Esophagus mucosa (tissue), 1 donor: ENCODE measurements around the gene PTGFRN. TPM values are rescaled to one million over a fixed set of nuclear protein-coding genes. Genes with fewer than 3 reads are reported as not detected.

Experiments
- ATAC-seq: fragments of 200-7000 bp; cut with Tn5 transposase; one replicate; pipeline ENCODE4 v1.9.1; 2020
- total RNA-seq: library from RNA; stranded (reverse); gene quantifications from one replicate; pipeline ENCODE4 v1.2.4, GENCODE V29; 2023
- donor health status: DM: yes; HTN: yes; CAD: no.

The PTGFRN gene
- total RNA-seq, 1 donor from 2014 or later, result 55.1 TPM

DNA sequence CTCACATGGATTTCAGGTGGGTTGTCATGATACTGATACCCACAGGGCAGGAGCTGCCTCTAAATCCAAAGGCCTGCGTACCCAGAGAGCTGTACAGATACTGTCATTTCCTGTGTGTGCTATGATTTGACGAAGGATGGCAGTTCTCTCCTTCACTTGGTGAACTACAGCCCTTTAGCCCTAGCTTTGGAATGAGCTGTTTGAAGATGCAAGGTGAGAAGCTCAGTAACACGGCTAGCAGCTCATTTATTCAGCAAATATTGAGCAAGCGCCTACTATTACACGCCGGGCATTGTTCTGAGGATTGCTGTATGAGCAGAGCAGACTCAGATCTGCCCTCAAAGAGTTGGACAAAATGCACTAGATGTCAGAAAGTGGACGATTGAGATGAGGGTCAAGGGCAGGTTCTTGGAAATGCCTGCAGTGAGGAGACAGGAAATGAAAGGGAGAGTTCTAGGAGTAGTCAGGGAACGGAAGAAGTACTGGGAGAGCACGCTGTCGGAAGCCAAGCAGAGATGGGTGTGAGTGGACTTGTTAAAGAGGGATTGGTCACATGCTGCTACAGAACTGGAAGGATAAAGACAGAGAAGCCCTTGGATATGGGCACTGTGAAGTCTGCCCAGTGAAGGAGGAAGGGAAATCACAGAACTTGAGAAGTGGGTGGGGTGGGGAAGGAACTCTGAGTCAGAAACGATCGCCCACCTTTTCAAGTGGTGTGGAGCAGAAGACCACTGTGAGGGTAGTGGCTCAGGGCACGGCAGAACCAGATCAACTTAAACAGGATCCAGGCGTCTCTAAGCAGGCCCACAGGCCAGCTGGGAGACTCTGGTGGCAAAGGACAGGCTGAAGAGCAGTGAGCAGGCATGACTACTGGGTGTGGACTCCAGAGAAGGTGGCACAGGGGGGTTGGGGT lies 7.1 kb downstream of the PTGFRN start:
- peak; percentile 49 for ATAC-seq

DNA sequence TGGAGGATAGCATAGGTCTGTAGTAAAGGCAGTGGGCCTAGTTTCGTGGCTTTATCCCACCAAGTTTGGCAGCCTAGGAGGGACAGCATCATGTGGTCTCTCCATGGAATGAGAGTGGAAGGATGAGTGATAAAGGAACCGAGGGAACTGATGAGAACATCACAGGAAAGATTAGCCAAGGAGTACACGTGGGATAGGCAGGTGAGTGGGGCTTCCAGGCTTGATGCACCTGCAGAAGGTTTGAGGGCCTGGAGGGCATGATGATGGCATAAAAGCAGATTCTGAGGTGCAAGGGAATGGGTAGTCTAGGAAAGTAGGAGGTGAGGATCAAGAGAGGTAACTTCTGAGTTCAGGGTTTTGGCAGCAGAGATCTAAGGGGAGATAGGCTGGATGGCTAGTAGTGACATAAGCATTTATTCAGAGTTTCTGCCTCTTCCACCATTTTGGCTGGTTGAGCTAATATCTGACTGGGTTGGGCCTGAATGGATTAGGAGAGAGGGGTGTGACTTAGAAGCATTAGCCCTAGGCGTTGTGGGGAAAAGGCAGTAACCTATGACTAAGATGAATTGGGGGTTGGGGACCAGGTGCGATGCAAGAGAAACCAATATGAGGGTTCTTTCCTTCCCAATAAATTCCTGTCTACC lies 9.1 kb downstream of the PTGFRN start:
- ATAC-seq, result peak; percentile 73

DNA sequence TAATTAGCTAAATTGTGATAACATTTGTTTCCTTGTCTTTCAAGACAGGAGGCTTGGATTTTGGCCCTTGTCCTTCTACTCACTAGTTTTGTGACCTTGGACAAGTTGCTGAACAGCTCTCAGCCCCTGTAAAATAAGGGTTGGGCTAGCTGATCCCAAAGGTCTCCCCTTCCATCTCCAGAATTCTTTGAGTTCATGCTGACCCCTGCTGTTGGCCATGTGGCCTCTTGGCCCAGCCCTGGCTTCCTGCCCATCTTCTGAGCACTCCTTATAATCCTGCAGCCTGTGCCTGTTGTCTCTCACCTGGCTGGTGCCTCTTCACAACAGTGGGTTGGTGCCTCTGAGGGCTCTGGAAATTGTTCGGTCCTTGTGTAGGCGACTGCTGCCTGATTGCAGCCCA lies 10.1 kb downstream of the PTGFRN start:
- ATAC-seq, result no peak

DNA sequence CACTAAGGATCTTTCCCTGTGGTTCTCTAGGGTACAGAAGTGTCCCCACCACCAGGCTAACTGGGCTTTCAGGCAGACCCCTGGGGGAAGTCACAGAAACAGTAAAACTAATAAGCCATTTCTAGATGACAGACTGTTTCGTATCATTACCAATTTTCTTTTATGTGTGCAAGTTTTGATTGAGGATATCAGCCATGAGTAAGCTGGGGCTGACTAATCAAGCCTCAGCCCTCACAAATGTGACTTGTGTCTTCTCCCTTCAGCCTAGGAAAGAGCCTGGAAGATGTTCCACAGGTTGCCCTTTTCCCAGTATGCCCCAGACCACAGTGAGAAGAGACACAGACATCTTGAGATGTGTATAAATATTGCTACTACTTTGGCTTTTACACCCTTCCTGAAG lies 10.5 kb downstream of the PTGFRN start:
- no peak for ATAC-seq

GRCh38 chr1:116921301-116921885 lies 11.7 kb downstream of the PTGFRN start:
- ATAC-seq, result no peak

DNA sequence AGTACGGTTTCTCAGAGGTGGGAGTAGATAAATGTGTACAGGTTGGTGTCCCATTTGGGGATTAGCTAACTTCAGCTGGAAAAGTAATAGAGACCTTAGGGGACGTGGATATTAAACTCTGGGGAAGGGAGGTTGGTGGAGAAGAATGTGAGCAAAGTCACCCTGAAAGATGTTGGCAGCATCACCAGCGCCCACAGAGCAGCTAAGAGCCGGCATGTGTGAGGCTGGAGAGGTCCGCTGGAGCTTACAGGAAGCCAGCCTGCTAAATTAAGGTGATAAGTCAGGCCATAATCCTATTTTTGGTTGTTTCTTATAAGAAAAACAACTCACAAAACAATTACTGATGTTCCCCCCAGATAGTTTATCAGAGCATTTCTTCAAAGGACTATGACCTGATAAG lies 12.2 kb downstream of the PTGFRN start:
- ATAC-seq, result no peak

- peak; percentile 81 for ATAC-seq
Observed at GRCh38 chr1:116923421-116923820, 13.7 kb downstream of the PTGFRN start.

- ATAC-seq, result no peak
Observed at GRCh38 chr1:116927049-116927798, 17.5 kb downstream of the PTGFRN start.

DNA sequence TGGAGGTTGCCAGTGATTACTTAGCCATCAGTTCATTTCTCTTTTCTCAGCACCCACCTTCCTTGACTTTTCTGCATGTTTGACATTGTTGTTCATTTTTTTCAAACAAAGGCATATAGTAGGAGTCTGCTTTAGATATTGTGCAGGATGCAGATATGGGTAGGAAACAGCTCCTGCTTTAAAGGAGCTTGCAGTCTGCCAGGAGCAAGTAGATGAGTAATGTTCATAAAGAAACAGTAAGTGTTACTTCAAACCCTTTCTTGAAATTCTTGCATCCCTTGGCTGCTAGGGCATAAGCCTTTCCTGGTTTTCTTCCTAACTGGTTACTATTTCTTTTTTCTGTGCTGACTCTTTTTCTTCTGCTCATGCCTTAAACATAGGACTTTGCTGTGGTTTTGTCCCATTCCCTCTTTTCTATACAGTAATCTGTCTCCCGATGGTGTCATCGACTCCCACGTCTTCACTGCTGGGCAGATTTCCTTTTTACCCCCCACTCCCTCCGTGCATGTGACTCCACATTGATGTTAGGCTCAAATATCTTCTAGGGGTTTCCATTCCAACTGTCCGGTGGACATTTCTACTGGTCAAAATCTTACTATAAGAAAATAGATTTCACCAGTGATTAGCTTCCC lies 20.4 kb downstream of the PTGFRN start:
- no peak for ATAC-seq

DNA sequence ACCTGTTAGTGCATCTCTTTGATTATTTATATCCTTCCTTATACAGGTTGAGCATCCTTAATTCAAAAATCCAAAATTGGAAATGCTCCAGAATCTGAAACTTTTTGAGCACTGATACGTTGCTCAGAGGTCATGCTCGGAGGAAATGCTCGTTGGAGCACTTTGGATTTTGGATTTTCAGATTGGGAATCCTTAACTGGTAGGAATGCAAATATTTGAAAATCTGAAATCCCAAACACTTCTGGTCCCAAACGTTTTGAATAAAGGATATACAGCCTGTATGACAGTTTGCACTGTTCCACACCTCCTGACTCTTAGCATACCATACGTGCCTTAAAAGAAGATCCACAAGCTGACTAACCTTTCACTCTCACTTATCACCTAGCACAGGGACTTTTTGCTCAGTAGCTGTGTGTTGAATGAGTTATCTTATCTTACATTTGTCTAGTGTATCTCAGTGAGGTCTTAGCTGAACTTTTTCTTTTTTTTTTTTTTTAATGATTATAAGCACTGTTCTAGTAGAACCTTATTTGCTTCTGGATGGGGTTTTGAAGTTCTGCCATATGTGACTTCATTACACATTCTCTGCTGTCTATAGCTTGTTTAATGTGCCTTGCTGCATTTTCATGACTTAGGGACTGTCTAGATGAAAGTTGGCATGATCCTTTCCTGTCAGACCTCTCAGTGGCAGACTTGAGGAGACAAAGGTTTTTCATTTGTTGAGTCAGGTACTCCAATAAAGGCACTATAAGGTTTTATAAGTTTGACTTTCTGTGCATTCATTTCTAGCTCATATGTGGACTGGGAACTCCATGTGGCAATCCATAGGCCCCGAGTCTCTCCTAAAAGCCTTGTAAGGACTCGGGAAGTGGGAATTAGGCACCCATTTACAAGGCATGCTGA lies 21.6 kb downstream of the PTGFRN start:
- no peak for ATAC-seq

DNA sequence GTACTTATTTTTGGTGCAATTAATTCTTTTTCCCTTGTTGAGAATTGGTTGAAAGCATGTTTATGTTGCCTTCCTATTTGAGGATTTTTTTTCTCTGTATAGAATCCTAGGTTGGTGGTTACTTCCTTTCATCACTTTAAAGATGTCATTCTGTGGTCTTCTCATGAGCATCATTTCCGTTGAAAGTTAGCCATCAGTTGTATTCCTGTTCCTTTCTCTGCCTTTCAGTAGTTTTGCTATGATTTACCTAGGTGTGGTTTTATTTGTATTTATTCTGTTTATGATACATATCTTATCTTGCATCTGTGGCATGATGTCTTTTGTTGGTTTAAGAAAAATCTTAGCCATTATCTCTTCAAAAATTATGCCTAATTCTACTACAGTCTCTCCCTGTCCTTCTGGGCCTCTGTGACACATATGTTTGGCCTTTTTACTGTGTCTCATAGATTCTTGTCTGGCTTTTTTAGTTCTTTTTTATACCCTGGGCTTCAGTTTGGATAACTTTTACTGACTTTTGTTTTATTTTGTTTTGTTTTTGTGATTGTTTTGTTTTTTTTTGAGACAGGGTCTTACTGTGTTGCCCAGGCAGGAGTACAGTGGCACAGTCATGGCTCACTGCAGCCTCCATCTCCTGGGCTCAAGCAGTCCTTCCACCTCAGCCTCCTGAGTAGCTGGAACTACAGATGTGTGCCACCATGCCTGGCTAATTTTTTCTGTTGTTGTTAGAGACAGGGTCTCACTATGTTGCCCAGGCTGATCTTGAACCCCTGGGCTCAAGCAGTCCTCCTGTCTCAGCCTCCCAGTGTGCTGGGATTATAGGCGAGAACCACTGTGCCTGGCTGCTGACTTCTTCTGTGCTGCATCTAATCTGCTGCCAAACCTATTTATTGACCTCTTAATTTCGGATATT lies 24.1 kb downstream of the PTGFRN start:
- ATAC-seq, result no peak

- no peak for ATAC-seq
Observed at GRCh38 chr1:116934586-116935207, 25.0 kb downstream of the PTGFRN start.

DNA sequence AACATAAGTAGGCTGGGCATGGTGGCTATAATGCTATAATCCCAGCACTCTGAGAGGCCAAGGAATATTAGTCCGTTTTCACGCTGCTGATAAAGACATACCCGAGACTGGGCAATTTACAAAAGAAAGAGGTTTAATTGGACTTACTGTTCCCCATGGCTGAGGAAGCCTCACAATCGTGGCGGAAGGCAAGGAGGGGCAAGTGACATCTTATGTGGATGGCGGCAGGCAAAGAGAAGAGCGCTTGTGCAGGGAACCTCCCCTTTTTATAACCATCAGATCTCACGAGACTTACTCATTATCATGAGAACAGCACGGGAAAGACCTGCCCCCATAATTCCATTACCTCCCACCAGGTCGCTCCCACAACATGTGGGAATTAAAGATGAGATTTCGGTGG lies 28.5 kb downstream of the PTGFRN start:
- no peak for ATAC-seq

DNA sequence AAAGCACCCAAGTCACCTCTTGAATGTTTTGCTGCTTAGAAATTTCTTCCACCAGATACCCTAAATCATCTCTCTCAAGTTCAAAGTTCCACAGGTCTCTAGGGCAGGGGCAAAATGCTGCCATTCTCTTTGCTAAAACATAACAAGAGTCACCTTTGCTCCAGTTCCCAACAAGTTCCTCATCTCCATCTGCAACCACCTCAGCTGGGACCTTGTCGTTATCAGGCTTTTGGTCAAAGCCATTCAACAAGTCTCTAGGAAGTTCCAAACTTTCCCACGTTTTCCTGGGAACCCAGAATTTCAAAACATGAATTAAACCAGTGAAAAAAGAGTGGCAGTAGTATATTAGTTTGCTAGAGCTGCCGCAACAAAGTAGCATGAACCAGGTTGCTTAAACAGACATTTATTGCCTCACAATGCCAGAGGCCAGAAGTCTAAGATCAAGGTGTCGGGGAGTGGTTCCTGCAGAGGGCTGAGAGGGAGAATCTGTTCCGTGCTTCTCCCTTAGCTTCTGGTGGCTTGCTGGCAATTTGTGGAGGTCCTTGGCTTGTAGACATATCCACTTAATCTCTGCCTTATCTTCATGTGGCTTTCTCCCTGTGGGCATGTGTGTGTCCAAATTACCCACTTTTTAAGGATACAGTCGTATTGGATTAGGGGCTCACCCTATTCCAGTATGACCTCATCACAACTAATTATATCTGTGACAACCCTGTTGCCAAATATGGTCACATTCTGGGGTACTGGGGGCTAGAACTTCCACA lies 30.2 kb downstream of the PTGFRN start:
- peak; percentile 58 for ATAC-seq

GRCh38 chr1:116940814-116941599 lies 31.3 kb downstream of the PTGFRN start:
- no peak for ATAC-seq

- no peak for ATAC-seq
Observed at GRCh38 chr1:116941670-116942069, 32.0 kb downstream of the PTGFRN start.

DNA sequence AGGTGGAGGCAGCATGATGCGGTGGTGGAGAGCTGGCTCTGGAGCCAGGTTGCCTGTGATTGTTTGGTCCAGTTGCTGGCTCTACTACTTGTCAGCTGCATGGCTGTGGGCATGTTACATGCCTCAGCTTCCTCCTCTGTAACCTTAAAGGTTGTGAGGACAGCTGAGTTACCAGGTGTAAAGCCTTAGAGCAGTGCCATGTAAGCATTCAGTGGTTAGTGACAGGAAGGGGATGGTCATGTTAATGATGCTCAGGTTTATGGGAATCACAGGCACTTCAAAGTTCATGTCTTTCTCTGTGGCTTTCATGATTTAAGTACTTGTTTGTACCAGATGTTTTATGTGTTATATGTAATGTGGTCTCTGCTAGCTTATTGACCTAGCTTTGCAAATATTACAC lies 32.6 kb downstream of the PTGFRN start:
- ATAC-seq, result no peak

DNA sequence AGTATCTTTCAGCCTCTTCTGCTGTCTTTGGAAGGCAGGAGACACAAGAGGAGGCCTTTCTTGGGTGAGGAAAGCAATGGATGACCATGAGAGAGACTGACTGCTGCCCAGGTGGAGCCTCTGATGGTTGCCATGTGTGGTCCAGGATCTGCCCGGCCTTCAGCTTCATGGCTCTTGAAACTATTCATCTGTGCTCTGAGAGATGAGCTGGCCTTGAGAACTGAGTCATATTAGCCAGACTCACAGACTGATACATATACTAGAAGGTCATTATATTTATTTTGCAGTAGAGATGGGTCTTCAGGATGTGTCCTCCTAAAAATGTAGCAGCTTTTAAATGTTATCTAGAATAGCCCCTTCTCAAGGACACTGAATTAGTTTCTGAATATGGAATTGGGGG lies 33.7 kb downstream of the PTGFRN start:
- ATAC-seq, result no peak
